HEK293 (cell line): ENCODE results near the gene C2CD3.

ENCODE experiments used
- SALL2 ChIP-seq: fragments of 450-650 bp; formaldehyde crosslinking; IDR thresholded peaks from 2 replicates; pipeline ENCODE4 v1.5.0; 2017; ENCODE audit warnings: missing biosample characterization, mild to moderate bottlenecking, missing genetic modification characterization, borderline replicate concordance
- SCRT1 ChIP-seq: fragments of 450-650 bp; formaldehyde crosslinking; IDR thresholded peaks from 2 replicates; pipeline ENCODE4 v1.5.1; 2016; ENCODE audit warnings: missing biosample characterization, missing genetic modification characterization, borderline replicate concordance
- ZNF341 ChIP-seq: fragments of 450-650 bp; formaldehyde crosslinking; IDR thresholded peaks from 2 replicates; pipeline ENCODE4; 2016; ENCODE audit warnings: low read depth, missing biosample characterization, missing genetic modification characterization
- ZNF354C ChIP-seq: fragments of 450-650 bp; formaldehyde crosslinking; IDR thresholded peaks from 2 replicates; pipeline ENCODE4 v1.5.1; 2016; ENCODE audit warnings: missing biosample characterization, missing genetic modification characterization, low read depth, borderline replicate concordance
- ZNF426 ChIP-seq: fragments of 450-650 bp; formaldehyde crosslinking; IDR thresholded peaks from 2 replicates; pipeline ENCODE4 v1.5.1; 2017; ENCODE audit warnings: missing biosample characterization, missing genetic modification characterization, mild to moderate bottlenecking, inconsistent platforms, moderate library complexity
- ZNF549 ChIP-seq: fragments of 450-650 bp; IDR thresholded peaks from 2 replicates; pipeline ENCODE4 v1.5.1; 2018; ENCODE audit warnings: missing biosample characterization, missing genetic modification characterization, mild to moderate bottlenecking, inconsistent platforms, moderate library complexity
- TF ChIP-seq, protein P1 (sequence below): sonication (generic); formaldehyde crosslinking; IDR thresholded peaks from 2 replicates; pipeline ENCODE4 v1.8.1; 2022; ENCODE audit warnings: mild to moderate bottlenecking, moderate library complexity, missing genetic modification reagents
- TF ChIP-seq, protein P2 (sequence below): fragments of 450-650 bp; formaldehyde crosslinking; IDR thresholded peaks from 2 replicates; pipeline ENCODE4 v1.5.1; 2016; ENCODE audit warnings: missing biosample characterization, missing genetic modification characterization

DNA sequence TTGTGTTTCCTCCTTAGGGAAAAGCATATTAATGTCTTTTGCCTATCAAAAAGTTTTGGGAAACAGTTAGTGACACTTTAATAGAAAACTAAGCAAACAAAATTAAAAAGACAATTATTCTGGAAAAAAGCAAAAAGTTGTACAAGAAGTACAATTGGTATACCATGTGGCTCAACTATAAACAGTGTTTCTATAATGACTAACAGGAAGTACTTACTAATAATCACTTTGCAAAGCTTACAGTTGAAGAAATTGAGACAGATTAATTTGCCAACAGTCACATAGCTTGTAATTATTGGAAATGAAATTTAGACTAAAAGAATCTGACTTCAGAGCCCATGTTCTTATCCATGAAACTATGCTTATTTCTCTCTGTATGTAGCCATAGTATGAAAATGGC lies 25.0 kb upstream of the C2CD3 start:
- TF ChIP-seq SALL2 (tag by site-specific recombination) (no peak), SCRT1 (tag by site-specific recombination) (no peak), ZNF549 (no peak), ZNF341 (tag by site-specific recombination) (no peak), ZNF426 (no peak), ZNF354C (tag by site-specific recombination) (no peak)
- TF ChIP-seq, protein P1, sequence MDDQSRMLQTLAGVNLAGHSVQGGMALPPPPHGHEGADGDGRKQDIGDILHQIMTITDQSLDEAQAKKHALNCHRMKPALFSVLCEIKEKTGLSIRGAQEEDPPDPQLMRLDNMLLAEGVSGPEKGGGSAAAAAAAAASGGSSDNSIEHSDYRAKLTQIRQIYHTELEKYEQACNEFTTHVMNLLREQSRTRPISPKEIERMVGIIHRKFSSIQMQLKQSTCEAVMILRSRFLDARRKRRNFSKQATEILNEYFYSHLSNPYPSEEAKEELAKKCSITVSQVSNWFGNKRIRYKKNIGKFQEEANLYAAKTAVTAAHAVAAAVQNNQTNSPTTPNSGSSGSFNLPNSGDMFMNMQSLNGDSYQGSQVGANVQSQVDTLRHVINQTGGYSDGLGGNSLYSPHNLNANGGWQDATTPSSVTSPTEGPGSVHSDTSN (CRISPR knock-in tag), result no peak
- TF ChIP-seq, protein P2, sequence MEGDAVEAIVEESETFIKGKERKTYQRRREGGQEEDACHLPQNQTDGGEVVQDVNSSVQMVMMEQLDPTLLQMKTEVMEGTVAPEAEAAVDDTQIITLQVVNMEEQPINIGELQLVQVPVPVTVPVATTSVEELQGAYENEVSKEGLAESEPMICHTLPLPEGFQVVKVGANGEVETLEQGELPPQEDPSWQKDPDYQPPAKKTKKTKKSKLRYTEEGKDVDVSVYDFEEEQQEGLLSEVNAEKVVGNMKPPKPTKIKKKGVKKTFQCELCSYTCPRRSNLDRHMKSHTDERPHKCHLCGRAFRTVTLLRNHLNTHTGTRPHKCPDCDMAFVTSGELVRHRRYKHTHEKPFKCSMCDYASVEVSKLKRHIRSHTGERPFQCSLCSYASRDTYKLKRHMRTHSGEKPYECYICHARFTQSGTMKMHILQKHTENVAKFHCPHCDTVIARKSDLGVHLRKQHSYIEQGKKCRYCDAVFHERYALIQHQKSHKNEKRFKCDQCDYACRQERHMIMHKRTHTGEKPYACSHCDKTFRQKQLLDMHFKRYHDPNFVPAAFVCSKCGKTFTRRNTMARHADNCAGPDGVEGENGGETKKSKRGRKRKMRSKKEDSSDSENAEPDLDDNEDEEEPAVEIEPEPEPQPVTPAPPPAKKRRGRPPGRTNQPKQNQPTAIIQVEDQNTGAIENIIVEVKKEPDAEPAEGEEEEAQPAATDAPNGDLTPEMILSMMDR (tag by site-specific recombination), result no peak
